NCI-H1048 (cell line): ENCODE results near the gene EIF5.
"Not testable (repeated sequence)": the region's sequence is repeated elsewhere in the genome, so short reads cannot be mapped to it uniquely, and the experiment has no call there.

ENCODE experiments used
- DNase-seq: peaks from one replicate; lab custom pipeline; 2025; lab: John Stamatoyannopoulos, UW

EIF5 gene

GRCh38 chr14:103336191-103336590 lies 2.2 kb downstream of the EIF5 start:
- DNase-seq: no peak

GRCh38 chr14:103337794-103338193 lies 3.8 kb downstream of the EIF5 start:
- no peak for DNase-seq

GRCh38 chr14:103339561-103339960 lies 5.5 kb downstream of the EIF5 start:
- DNase-seq: no peak

- no peak for DNase-seq
These were observed 6.6 kb downstream of the EIF5 start for GRCh38 chr14:103340480-103341212.

GRCh38 chr14:103341250-103342129 lies 7.5 kb downstream of the EIF5 start:
- no peak for DNase-seq

GRCh38 chr14:103343164-103343879 lies 9.3 kb downstream of the EIF5 start:
- no peak for DNase-seq

- DNase-seq: no peak
These were observed 10.1 kb downstream of the EIF5 start for GRCh38 chr14:103343905-103344797.

- DNase-seq: no peak
These were observed 12.2 kb downstream of the EIF5 start for GRCh38 chr14:103346286-103346685.

- DNase-seq: no peak
These were observed 13.2 kb downstream of the EIF5 start for GRCh38 chr14:103347091-103347815.

GRCh38 chr14:103348154-103348553 lies 14.1 kb downstream of the EIF5 start:
- DNase-seq: no peak

- DNase-seq: no peak
These were observed 15.9 kb downstream of the EIF5 start for GRCh38 chr14:103349982-103350381.

- DNase-seq: no peak
These were observed 19.3 kb downstream of the EIF5 start for GRCh38 chr14:103353362-103353761.

GRCh38 chr14:103354141-103354540 lies 20.1 kb downstream of the EIF5 start:
- DNase-seq: no peak

- DNase-seq: no peak
These were observed 22.1 kb downstream of the EIF5 start for GRCh38 chr14:103356024-103356682.

- DNase-seq: not testable (repeated sequence)
These were observed 23.5 kb downstream of the EIF5 start for GRCh38 chr14:103357552-103357951.

GRCh38 chr14:103360548-103360947 lies 26.5 kb downstream of the EIF5 start:
- DNase-seq: no peak

GRCh38 chr14:103361867-103362266 lies 27.8 kb downstream of the EIF5 start:
- DNase-seq: no peak

GRCh38 chr14:103362780-103363179 lies 28.7 kb downstream of the EIF5 start:
- no peak for DNase-seq

GRCh38 chr14:103366741-103367140 lies 32.7 kb downstream of the EIF5 start:
- no peak for DNase-seq

- no peak for DNase-seq
These were observed 34.0 kb downstream of the EIF5 start for GRCh38 chr14:103367995-103368394.
